ENCODE data around the gene CENPS. TPM values are rescaled to one million over a fixed set of nuclear protein-coding genes. Genes with fewer than 3 reads are reported as not detected.
A peak's percentile ranks its signal among the peaks of the same experiment; 100 is the strongest.

Gene CENPS
- total RNA-seq, 6 donors from 2014 or later = 1.4 to 23.0 (median 14.3) TPM

DNA sequence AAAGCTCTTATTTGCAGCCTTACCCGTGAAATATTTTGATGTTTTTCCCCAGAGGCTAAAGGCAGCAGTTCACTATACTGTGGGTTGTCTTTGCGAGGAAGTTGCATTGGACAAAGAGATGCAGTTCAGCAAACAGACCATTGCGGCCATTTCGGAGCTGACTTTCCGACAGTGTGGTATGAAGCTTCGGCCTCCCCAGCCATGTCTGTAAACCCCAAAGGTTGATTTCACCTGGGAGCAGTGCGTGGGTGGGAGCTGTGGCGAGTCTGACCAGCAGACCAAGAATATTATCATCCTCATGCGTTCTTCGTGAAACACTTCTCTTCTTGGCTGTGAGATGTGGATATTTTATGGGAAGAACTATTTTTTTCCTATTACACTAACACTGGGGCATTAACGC lies 3.6 kb downstream of the CENPS start:
- Histone ChIP-seq H3K27ac (peak overlapping the region in 1 of 4 donors; percentile 16), H3K36me3 (no peaks in the 10 kb centered on the region), H3K9me3 (no peaks in the 10 kb centered on the region), H3K4me3 (no peak overlapping the region), H3K27me3 (no peaks in the 10 kb centered on the region), H3K4me1 (peaks cover 17 to 39% (median 20%) of the 10 kb centered on the region in 4 donors)
- ATAC-seq (ENCODE audit: low FRiP score in 2 of 2) = no peak
- TF ChIP-seq POLR2A (IDR thresholded peaks at IDR 0.05) (no peak), POLR2AphosphoS5 (IDR thresholded peaks at IDR 0.05) (no peak), EP300 (IDR thresholded peaks at IDR 0.05) (no peak)
- TF ChIP-seq, protein P1, sequence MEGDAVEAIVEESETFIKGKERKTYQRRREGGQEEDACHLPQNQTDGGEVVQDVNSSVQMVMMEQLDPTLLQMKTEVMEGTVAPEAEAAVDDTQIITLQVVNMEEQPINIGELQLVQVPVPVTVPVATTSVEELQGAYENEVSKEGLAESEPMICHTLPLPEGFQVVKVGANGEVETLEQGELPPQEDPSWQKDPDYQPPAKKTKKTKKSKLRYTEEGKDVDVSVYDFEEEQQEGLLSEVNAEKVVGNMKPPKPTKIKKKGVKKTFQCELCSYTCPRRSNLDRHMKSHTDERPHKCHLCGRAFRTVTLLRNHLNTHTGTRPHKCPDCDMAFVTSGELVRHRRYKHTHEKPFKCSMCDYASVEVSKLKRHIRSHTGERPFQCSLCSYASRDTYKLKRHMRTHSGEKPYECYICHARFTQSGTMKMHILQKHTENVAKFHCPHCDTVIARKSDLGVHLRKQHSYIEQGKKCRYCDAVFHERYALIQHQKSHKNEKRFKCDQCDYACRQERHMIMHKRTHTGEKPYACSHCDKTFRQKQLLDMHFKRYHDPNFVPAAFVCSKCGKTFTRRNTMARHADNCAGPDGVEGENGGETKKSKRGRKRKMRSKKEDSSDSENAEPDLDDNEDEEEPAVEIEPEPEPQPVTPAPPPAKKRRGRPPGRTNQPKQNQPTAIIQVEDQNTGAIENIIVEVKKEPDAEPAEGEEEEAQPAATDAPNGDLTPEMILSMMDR (IDR thresholded peaks at IDR 0.05) = no peak
- 77 to 91% methylated on average over 11 of the region's 11 CpGs for WGBS, 2 donors
- no peak for DNase-seq

DNA sequence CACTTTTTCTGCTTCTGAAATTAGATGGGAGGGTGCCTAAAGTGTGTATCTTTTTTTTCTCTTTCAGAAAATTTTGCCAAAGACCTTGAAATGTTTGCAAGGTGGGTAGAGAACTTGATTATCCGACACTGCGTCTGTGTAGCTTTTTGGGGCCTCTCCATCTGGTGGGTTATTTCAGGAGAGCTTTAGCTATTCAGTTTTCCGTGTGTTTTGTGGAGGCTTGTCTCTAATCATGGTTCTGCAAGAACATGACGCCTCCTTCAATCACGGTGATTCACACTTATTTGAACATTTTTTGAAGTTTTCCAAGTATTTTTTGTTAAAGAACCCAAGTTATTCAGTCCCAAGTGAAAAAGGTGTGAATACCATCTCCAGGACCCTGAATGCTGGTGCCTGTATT lies 4.4 kb downstream of the CENPS start:
- no peaks in the 10 kb centered on the region for H3K9me3 ChIP-seq
- H3K4me1 ChIP-seq = peaks cover 17 to 43% (median 20%) of the 10 kb centered on the region in 4 donors
- no peak for ATAC-seq (ENCODE audit: low FRiP score in 2 of 2)
- DNase-seq = no peak
- H3K27me3 ChIP-seq = no peaks in the 10 kb centered on the region
- no peak overlapping the region for H3K27ac ChIP-seq
- TF ChIP-seq, protein P1 (IDR thresholded peaks at IDR 0.05) = no peak
- no peak for TF ChIP-seq POLR2AphosphoS5 (IDR thresholded peaks at IDR 0.05)
- TF ChIP-seq EP300 (IDR thresholded peaks at IDR 0.05) = no peak
- no peak for TF ChIP-seq POLR2A (IDR thresholded peaks at IDR 0.05)
- H3K4me3 ChIP-seq = no peak overlapping the region
- 95 to 97% methylated on average over 5 of the region's 5 CpGs for WGBS, 2 donors
- H3K36me3 ChIP-seq = no peaks in the 10 kb centered on the region

DNA sequence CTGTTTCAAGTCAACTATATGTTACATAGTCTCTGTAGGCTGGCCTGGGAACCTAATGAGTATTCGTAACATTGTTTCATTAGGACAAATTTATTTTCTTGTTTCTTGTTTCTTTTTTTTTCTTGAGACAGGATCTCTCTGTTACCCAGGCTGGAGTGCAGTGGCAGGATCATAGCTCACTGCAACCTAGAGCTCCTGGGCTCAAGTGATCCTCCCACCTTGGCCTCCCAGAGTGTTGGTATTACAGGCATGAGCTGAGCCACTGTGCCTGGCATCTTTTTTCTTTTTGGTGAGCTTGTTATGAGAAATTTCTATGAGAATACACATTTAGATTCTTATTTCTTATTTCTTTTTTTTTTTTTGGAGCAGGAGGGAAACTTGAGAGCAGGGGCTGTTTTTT lies 6.8 kb downstream of the CENPS start:
- Histone ChIP-seq H3K4me3 (no peak overlapping the region), H3K27ac (no peak overlapping the region), H3K4me1 (peaks cover 0 to 22% (median 6%) of the 10 kb centered on the region in 4 donors), H3K9me3 (no peaks in the 10 kb centered on the region), H3K36me3 (peaks cover 0 to 7% (median 1%) of the 10 kb centered on the region in 4 donors), H3K27me3 (no peaks in the 10 kb centered on the region)
- TF ChIP-seq, protein P1 (IDR thresholded peaks at IDR 0.05) = no peak
- TF ChIP-seq POLR2AphosphoS5 (IDR thresholded peaks at IDR 0.05) (no peak), EP300 (IDR thresholded peaks at IDR 0.05) (no peak), POLR2A (IDR thresholded peaks at IDR 0.05) (no peak)
- DNase-seq = no peak
- WGBS, 2 donors = 92 to 94% methylated on average over 1 of the region's 1 CpG
- no peak for ATAC-seq (ENCODE audit: low FRiP score in 2 of 2)

DNA sequence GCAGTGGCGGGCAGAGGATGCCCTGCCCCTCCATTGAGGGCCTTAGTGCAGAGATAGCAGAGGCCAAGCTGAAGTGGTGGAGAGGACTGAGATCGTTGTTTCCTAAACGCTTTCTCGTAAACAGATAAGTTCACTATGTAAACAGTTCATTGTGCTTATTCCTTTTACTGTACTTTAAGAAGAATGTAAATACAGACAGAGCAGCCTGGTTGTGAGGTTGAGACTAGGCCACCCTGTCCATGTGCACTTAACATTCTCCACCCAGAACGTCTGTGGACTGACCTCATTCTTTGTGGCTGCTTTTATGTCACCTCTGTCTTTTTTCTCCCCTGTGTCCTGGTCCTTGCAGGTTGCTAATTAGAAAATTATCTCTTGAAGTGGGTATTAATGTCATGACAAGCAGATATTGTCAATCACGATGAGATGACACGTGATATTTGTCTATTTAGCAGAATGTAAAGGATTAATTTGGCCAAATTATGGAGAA lies 8.5 kb downstream of the CENPS start:
- DNase-seq (no peak), ATAC-seq (ENCODE audit: low FRiP score in 2 of 2) (peak in 1 of 2 donors; percentile 46)
- TF ChIP-seq EP300 (IDR thresholded peaks at IDR 0.05) = peak in 1 of 4 donors; percentile 9
- TF ChIP-seq POLR2AphosphoS5 (IDR thresholded peaks at IDR 0.05) = peak in 1 of 2 donors; percentile 30
- TF ChIP-seq, protein P1 (IDR thresholded peaks at IDR 0.05) = no peak
- Histone ChIP-seq H3K27ac (peak overlapping the region in 1 of 4 donors; percentile 22), H3K9me3 (no peaks in the 10 kb centered on the region), H3K4me3 (no peak overlapping the region), H3K27me3 (no peaks in the 10 kb centered on the region), H3K36me3 (peaks cover 0 to 7% (median 1%) of the 10 kb centered on the region in 4 donors), H3K4me1 (peaks cover 0 to 12% (median 3%) of the 10 kb centered on the region in 4 donors)
- 47 to 54% methylated on average over 7 of the region's 7 CpGs for WGBS, 2 donors

DNA sequence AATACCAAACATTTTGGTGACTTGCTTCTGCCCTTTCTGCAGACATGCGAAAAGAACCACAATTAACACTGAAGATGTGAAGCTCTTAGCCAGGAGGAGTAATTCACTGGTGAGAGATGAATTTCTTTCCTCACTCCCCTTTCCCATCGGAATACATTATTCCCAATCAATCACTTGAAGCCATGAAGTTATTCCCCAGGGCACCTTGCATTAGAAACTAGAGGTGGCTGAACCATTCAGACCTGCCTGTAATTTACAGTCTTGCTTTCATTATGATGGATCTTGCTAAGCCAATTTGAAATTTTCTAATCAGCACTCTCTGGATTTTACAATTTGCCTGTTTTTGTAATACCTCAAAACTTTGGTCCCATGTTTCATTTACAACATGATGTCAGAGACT lies 10.1 kb downstream of the CENPS start:
- no peaks in the 10 kb centered on the region for H3K27me3 ChIP-seq
- peaks cover 0 to 12% (median 3%) of the 10 kb centered on the region in 4 donors for H3K4me1 ChIP-seq
- no peaks in the 10 kb centered on the region for H3K9me3 ChIP-seq
- 97% methylated on average over 2 of the region's 2 CpGs for whole genome bisulfite sequencing, 2 donors
- DNase-seq (no peak), ATAC-seq (ENCODE audit: low FRiP score in 2 of 2) (no peak)
- H3K27ac ChIP-seq = no peak overlapping the region
- no peak overlapping the region for H3K4me3 ChIP-seq
- TF ChIP-seq EP300 (IDR thresholded peaks at IDR 0.05) (no peak), POLR2AphosphoS5 (IDR thresholded peaks at IDR 0.05) (no peak)
- TF ChIP-seq, protein P1 (IDR thresholded peaks at IDR 0.05) = no peak
- peaks cover 0 to 14% (median 1%) of the 10 kb centered on the region in 4 donors for H3K36me3 ChIP-seq

Data from upper lobe of left lung (tissue), 6 donors.